ENCODE data around the gene CDH1. TPM values are rescaled to one million over a fixed set of nuclear protein-coding genes. Genes with fewer than 3 reads are reported as not detected.
A peak's percentile ranks its signal among the peaks of the same experiment; 100 is the strongest.

Gene CDH1
- total RNA-seq, 4 donors from 2014 or later: 72.7 to 302 (median 160) TPM

GRCh38 chr16:68700120-68700519, 37.0 kb upstream of the CDH1 start:
- peaks cover 0 to 16% (median 0%) of the 10 kb centered on the region in 3 donors for H3K36me3 ChIP-seq
- H3K27me3 ChIP-seq: no peaks in the 10 kb centered on the region
- no peak for TF ChIP-seq POLR2A (IDR thresholded peaks at IDR 0.05)
- H3K9me3 ChIP-seq: no peaks in the 10 kb centered on the region
- H3K4me1 ChIP-seq: peaks cover 0 to 15% (median 6%) of the 10 kb centered on the region in 3 donors
- H3K4me3 ChIP-seq: no peak overlapping the region
- 3 to 17% methylated on average over 5 to 6 of the region's 6 CpGs for WGBS, 2 donors
- no peak overlapping the region for H3K27ac ChIP-seq
- DNase-seq: no peak
- intact Hi-C loops (cut with DNase I): loop anchor here (10.0 kb wide), 3 partner anchors 105 to 425 kb away; partner anchors contain the start of gene ZFP90

- intact Hi-C loops (cut with DNase I): loop anchor here (10.0 kb wide), 3 partner anchors 104 to 424 kb away; partner anchors contain the start of gene ZFP90
- whole genome bisulfite sequencing, 2 donors: 90 to 94% methylated on average over 3 to 5 of the region's 5 CpGs
Measured at GRCh38 chr16:68700831-68701230, 36.3 kb upstream of the CDH1 start.

GRCh38 chr16:68704232-68704867, 32.7 kb upstream of the CDH1 start:
- Histone ChIP-seq H3K27ac (no peak overlapping the region), H3K27me3 (peaks cover 0 to 5% (median 0%) of the 10 kb centered on the region in 4 donors), H3K4me3 (no peak overlapping the region), H3K36me3 (no peaks in the 10 kb centered on the region), H3K4me1 (peaks cover 5 to 34% (median 6%) of the 10 kb centered on the region in 3 donors), H3K9me3 (no peaks in the 10 kb centered on the region)
- TF ChIP-seq POLR2A (IDR thresholded peaks at IDR 0.05) (no peak), CTCF (IDR thresholded peaks at IDR 0.05) (peak; percentile 66 to 92 (median 85))
- DNase-seq: no peak
- intact Hi-C loops (cut with DNase I): loop anchor here (10.0 kb wide), 3 partner anchors 100 to 420 kb away; partner anchors contain the start of gene ZFP90
- 45 to 49% methylated on average over 4 to 10 of the region's 15 CpGs for WGBS, 2 donors

More at GRCh38 chr16:68700831-68701230, 36.3 kb upstream of the CDH1 start:
- H3K4me3 ChIP-seq: no peak overlapping the region
- H3K36me3 ChIP-seq: peaks cover 0 to 8% (median 0%) of the 10 kb centered on the region in 3 donors
- peaks cover 0 to 15% (median 6%) of the 10 kb centered on the region in 3 donors for H3K4me1 ChIP-seq
- no peaks in the 10 kb centered on the region for H3K27me3 ChIP-seq
- no peak overlapping the region for H3K27ac ChIP-seq
- TF ChIP-seq CTCF (IDR thresholded peaks at IDR 0.05) (no peak), POLR2A (IDR thresholded peaks at IDR 0.05) (no peak)
- DNase-seq: no peak
- no peaks in the 10 kb centered on the region for H3K9me3 ChIP-seq

GRCh38 chr16:68707340-68708152, 29.5 kb upstream of the CDH1 start:
- DNase-seq: no peak
- Histone ChIP-seq H3K36me3 (no peaks in the 10 kb centered on the region), H3K27ac (peak overlapping the region; percentile 51 to 72 (median 70)), H3K4me3 (no peak overlapping the region), H3K4me1 (peaks cover 0 to 25% (median 5%) of the 10 kb centered on the region in 3 donors), H3K27me3 (peaks cover 0 to 22% (median 0%) of the 10 kb centered on the region in 4 donors), H3K9me3 (no peaks in the 10 kb centered on the region)
- intact Hi-C loops (cut with DNase I): loop anchor here (10.0 kb wide), 3 partner anchors 97 to 417 kb away; partner anchors contain the start of gene ZFP90
- WGBS, 2 donors: 43 to 60% methylated on average over 6 to 7 of the region's 27 CpGs
- TF ChIP-seq CTCF (IDR thresholded peaks at IDR 0.05): peak in 2 of 6 experiments; percentile 12 to 33
- no peak for TF ChIP-seq POLR2A (IDR thresholded peaks at IDR 0.05)

- 93% methylated on average over 3 of the region's 5 CpGs; no CpG with 5 or more reads in 1 of the 2 donors for WGBS, 2 donors
- Histone ChIP-seq H3K4me1 (peaks cover 0 to 19% (median 5%) of the 10 kb centered on the region in 3 donors), H3K27ac (no peak overlapping the region), H3K4me3 (no peak overlapping the region), H3K36me3 (no peaks in the 10 kb centered on the region), H3K27me3 (peaks cover 0 to 22% (median 0%) of the 10 kb centered on the region in 4 donors), H3K9me3 (no peaks in the 10 kb centered on the region)
- DNase-seq: no peak
- no peak for TF ChIP-seq CTCF (IDR thresholded peaks at IDR 0.05)
- TF ChIP-seq POLR2A (IDR thresholded peaks at IDR 0.05): no peak
- intact Hi-C loops (cut with DNase I): no loop called here
Measured at GRCh38 chr16:68710211-68710610, 26.9 kb upstream of the CDH1 start.
